GM13977 (cell line): ENCODE measurements around the gene SERPINA6.
"Not testable (repeated sequence)": the region's sequence is repeated elsewhere in the genome, so short reads cannot be mapped to it uniquely, and the experiment has no call there.

Experiments used
- DNase-seq: peaks from one replicate; pipeline ENCODE4 v3.0.0; 2012; ENCODE audit warnings: low spot score
- in situ Hi-C: fragments of 300-500 bp; cut with MboI; formaldehyde crosslinking; loops from one replicate; pipeline ENCODE4 v1.12.0; 2022; ENCODE audit warnings: low sequenced_read_pairs, low pct_unique_long_range_greater_than_20kb, mixed read lengths, inconsistent platforms; ENCODE audit not compliant: unreplicated experiment
- TF ChIP-seq, protein P1 (sequence below): IDR thresholded peaks from 2 replicates; pipeline ENCODE4 v1.5.1; 2012; ENCODE audit warnings: mild to moderate bottlenecking, control low read depth; ENCODE audit not compliant: insufficient read depth; ENCODE audit errors: extremely low read depth, missing control alignments

The SERPINA6 gene

DNA sequence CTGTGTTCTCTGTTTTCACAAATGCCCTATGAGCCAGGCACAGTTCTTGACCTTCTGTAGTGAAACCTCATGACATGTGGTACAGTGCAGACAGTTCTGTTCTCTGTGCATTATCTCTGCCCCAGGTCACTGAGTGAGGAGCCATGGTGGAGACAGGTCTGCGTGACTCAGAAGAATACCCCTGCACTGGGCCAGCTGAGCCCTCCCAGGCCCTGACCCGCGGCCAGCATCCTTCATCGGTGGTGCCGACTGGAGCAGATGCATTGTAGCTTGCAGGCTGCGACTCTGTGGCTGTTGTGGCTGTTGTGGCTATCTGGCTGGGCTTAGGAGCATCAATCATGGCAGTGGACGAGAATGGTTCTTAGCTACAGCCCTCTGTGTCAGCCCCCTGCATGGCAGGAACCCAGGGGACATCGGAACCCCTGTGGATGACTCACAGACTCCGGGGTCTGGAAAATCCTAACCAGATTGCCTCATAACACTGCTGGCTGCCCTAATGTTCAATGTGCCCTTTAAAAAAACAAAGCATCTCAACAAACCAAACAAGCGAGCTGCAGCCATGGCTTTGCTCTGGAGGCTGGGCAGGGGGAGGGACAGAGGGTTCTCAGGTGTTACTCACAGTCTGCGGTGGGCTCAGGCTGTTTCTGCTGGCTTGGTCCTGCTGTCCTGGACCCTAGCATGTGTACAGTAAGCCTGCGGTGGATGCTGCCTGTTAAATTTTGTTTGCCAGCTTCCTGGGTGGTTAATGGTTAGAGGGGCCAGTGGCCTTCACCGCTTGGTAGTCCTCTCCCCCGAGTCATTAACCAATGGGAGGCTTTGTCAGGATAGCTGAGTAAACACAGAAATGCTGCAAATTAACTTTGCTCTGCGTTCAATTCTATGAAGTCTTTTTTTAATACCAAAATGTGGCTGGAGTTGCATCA, at the start of gene SERPINA6:
TSS of gene SERPINA6 (minus strand) at position 689 of the 923 bp plus-strand sequence. CDS start 8,688 bp downstream, outside the sequence.
- TF ChIP-seq, protein P1, sequence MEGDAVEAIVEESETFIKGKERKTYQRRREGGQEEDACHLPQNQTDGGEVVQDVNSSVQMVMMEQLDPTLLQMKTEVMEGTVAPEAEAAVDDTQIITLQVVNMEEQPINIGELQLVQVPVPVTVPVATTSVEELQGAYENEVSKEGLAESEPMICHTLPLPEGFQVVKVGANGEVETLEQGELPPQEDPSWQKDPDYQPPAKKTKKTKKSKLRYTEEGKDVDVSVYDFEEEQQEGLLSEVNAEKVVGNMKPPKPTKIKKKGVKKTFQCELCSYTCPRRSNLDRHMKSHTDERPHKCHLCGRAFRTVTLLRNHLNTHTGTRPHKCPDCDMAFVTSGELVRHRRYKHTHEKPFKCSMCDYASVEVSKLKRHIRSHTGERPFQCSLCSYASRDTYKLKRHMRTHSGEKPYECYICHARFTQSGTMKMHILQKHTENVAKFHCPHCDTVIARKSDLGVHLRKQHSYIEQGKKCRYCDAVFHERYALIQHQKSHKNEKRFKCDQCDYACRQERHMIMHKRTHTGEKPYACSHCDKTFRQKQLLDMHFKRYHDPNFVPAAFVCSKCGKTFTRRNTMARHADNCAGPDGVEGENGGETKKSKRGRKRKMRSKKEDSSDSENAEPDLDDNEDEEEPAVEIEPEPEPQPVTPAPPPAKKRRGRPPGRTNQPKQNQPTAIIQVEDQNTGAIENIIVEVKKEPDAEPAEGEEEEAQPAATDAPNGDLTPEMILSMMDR, result no peak
- DNase-seq, result no peak
- in situ Hi-C loops, result no loop called here

GRCh38 chr14:94372021-94372605, 49.0 kb upstream of the SERPINA6 start:
- no peak for DNase-seq
- TF ChIP-seq, protein P1, result no peak
- in situ Hi-C loops, result no loop called here

GRCh38 chr14:94370524-94370910, 47.4 kb upstream of the SERPINA6 start:
- TF ChIP-seq, protein P1, result no peak
- in situ Hi-C loops, result no loop called here
- no peak for DNase-seq

DNA sequence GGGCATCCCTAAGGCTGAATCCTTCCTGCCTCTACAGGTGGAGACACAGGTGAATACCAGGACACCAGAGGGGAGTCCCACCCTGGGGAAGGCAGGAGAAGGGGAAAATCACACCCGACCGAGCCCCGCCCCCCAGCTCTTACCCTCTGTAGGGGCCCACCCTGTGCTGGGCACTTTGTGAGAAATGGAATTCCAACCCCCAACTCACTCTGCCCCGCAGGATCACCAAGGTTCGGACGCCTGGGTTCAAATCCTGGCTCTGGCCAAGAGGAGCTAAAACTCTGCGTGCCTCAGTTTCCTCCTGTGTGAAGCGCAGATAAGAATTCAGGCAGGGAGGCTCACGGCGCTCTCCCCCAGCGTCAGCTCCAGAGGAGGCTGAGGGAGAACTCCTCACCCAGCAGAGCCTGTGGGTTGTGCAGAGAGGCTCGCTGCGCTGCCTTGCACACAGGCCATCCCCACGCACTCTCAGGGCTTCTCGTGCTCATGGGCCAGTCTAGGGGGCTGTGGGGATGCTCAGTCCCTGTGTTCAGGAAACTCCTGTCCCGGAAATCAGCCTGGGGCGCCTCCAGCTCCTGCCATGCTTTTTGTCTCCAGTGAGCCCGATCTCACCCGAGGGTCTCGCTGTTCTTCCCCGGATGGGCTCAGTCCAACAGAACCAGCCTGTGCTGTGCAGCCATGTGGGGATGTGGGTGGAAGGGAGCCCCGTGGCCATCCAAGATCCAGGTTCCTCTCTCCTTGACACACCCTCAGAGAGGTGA, 46.8 kb upstream of the SERPINA6 start:
- DNase-seq, in situ Hi-C loops: not testable (repeated sequence)

GRCh38 chr14:94368956-94369355, 45.8 kb upstream of the SERPINA6 start:
- no peak for DNase-seq
- TF ChIP-seq, protein P1, result no peak
- in situ Hi-C loops, result no loop called here

DNA sequence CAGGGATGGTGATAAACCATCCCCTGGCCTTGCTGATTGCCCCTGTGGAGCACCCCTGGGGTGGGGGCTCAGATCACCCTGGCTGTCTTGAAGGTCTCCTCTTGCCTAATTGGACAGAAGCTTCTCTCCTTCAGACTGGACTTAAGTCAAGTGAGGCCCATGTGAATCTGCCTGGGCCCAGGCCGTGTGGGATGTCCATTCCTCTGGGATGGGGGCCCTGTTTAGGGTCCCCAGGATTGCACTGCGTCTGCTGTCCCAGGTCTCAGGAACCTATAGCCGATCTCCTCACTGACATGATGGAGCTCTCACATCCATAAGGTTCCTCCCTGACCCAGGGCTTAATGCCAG, 45.1 kb upstream of the SERPINA6 start:
- in situ Hi-C loops, result no loop called here
- DNase-seq, result no peak
- TF ChIP-seq, protein P1, result no peak
